Endometrium (tissue), 2 donors: ENCODE measurements around the gene PPP2CA.
"Not testable (repeated sequence)": the region's sequence is repeated elsewhere in the genome, so short reads cannot be mapped to it uniquely, and the experiment has no call there.

Source experiments
- FAIRE-seq: peaks from 2 replicates; lab custom pipeline; 2012; peaks lifted over from hg19 to GRCh38; lab: Jason Lieb, UNC
- donor health status: control.
- donor health status: control.

The PPP2CA gene

DNA sequence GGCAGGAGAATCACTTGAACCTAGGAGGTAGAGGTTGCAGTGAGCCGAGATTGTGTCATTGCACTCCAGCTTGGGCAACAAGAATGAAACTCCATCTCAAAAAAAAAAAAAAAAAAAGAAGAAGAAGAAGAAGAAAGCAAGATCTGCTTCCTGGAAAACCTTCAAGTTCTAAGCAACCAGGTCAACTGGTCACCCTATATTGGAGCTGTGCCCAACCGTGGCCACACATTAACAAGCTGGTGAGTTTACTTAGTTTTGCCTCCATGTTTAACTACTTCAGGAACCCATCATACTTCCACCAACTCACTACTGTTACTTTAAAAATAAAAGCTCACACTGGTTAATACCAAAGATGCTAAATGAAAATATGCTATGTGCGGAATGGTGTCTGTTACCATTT is 36.8 kb downstream of the PPP2CA start:
- FAIRE-seq, result no peak

DNA sequence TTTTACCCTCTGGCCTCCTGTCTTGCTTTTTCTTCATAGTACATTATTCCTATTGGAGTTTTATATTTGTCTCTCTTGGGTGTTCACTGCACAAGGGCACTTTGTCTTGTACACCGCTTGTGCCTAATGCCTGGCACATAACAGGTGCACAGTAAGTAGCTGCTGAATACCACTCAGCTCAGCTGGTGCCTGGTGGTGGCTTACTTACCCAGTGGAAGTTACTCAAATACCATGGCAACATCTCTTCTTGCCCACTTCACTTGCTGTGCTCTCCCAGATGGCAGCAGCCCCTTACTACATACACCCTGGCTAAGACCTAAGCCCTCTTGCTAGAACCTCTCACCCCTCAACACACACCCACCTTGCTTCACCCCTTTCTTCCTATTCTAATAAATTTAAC is 37.8 kb downstream of the PPP2CA start:
- FAIRE-seq, result no peak

DNA sequence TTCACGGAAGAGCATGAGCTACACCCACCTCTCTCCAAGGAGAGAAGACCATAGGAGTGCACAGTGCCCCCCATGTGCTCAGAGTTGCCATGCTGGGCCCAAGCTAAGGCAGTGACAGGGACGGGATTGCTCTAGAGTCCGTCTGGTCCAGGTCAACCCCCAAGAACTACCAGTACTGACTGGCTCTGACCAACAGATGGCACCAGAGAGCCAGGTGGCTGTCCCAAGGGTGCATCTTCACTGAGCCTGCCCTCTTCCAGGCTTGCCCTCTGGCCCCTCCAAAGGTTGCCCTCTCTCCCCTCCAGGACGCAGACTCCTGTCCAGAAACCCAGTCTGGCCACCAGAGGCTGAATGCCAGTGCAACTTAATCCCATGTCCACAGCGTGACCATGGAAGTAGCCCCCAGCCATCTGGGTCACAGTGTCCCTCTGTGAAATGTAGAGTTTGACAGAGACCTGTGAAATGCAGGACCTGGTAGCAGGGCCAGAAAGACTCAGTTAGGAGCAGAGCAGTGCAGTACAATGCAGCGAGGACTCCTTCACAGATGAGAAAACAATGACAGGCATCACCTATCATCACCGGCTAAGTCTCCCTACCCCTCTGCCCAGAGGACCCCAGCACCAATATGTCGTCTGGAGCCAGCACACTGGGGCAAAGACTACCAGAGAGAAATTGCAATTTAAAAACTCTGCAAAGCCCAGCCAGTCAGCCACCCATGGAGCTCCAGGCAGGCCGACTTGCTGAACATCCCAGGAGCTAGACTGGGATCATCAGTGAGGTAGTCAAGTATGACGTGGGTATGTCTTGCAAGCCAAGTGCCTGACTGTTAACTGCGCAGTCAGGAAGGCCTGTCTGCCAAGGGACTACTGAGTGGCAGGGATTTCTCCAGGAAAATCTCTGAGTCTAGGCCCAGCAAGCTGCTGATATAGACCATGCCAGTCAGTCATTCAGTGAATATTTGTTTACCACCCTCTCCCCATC is 41.4 kb downstream of the PPP2CA start:
- FAIRE-seq, result no peak

- no peak for FAIRE-seq
Measured at GRCh38 chr5:134183481-134183880, 42.4 kb downstream of the PPP2CA start.

GRCh38 chr5:134178096-134178419 is 47.8 kb downstream of the PPP2CA start:
- no peak for FAIRE-seq

GRCh38 chr5:134177369-134178095 is 48.3 kb downstream of the PPP2CA start:
- no peak for FAIRE-seq

GRCh38 chr5:134176511-134177368 is 49.1 kb downstream of the PPP2CA start, which contains the start of gene SKP1:
TSS of gene SKP1 (minus strand) at chr5:134176950. CDS start at chr5:134174022, 2,928 bp downstream.
- FAIRE-seq, result no peak

- FAIRE-seq, result no peak
Measured at GRCh38 chr5:134175921-134176510, 49.9 kb downstream of the PPP2CA start.

DNA sequence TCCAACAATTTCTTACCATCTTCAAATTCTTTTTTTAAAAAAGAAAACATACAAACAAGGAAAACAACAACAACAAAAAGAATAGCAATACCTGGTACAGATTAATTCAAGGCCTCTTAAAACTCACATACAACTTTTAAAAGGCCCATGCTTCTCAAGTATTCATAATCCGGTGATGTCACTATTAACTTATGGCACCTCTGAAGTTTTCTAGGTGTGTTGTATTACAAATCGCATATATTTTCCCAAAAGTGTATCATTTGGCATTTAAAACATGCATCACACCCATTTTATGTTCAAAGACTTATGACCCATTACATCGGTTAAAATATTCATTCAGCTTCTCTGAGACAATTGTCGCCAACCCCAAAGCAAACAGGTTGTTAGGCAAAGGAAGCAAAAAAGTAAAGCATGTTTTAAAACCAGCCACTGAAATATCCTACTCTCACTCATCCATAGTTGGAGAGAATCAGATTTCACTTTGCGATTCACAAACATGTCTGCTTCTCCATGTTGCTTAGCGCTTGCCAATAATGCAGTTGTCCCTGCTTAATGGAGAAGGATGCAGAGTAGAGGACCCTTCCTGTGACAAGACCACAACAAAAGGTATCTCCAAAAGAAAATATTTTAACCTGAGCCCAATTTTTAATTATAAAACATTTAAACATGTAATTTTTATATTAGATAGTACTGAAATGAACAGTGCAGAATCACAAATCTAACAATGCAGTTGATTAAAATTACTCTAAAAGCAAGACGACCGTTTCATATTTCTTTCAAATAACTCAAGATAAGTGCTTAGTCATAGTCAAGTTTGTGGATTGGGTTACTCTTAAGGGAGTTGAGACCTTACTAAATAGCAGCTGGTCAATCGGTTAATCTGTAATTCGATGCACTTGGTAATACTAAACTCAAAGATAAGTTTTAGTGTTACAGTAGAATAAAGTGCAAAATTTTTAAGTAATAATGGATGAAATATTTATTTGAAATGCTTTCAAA is 50.7 kb downstream of the PPP2CA start:
- FAIRE-seq, result no peak

- FAIRE-seq, result no peak
Measured at GRCh38 chr5:134171972-134172371, 53.9 kb downstream of the PPP2CA start.

- no peak for FAIRE-seq
Measured at GRCh38 chr5:134162592-134162991, 63.3 kb downstream of the PPP2CA start.

- no peak for FAIRE-seq
Measured at GRCh38 chr5:134161513-134162395, 64.1 kb downstream of the PPP2CA start.

GRCh38 chr5:134153657-134154056 is 72.2 kb downstream of the PPP2CA start:
- no peak for FAIRE-seq

DNA sequence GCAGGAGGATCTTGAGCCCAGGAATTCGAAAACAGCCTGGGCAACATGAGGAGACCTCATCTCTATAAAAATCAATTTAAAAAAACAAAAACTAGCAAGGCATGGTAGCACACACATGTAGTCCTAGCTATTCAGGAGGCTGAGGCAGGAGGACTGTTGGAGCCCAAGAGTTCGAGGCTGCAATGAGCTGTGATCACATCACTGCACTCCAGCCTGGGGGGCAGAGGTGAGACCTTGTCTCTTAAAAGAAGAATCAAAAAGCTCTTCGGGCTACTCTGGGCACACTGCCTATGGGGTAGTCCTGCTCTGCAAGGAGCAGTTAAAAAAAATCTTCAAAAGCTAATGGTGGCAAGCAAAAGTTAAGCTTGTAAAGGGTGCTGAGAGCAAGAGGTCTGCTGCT is 72.6 kb downstream of the PPP2CA start:
- no peak for FAIRE-seq

GRCh38 chr5:134152173-134152832 is 73.6 kb downstream of the PPP2CA start:
- FAIRE-seq, result not testable (repeated sequence)

GRCh38 chr5:134151723-134152122 is 74.2 kb downstream of the PPP2CA start:
- FAIRE-seq, result no peak

DNA sequence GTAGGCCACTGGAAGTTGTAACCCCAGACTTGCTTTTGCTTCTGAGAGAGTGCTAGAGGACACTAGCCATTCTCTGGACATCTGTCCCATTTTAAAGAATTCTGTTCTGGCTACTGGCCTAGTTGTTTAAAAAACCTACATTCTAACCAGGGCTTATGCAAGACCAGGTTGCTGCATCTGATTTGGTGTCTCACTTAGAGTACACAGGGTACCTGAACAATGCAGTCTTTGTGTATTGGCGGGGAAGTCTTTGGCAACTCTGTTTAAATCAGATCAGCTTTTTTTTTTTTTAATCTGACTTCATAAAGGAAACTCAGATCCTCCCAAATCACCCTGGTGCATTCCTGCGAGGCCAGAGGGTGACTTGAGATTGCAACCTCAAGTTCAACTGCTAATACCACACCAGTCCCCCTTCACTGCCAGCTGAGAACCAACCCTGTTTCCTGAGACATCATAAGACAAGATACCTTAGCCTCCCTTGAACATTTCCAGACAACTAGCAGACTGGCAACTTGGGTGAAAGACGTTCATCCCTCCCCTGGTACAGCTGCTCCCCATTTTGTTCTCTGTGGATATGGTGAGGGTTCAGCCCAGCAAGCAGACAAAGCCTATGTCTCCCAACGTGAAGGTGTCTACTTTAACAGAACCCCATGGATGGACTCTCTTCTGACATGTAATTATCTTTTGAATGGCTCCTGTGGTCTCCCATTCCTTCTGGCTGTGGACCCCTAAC is 76.1 kb downstream of the PPP2CA start:
- FAIRE-seq, result no peak

DNA sequence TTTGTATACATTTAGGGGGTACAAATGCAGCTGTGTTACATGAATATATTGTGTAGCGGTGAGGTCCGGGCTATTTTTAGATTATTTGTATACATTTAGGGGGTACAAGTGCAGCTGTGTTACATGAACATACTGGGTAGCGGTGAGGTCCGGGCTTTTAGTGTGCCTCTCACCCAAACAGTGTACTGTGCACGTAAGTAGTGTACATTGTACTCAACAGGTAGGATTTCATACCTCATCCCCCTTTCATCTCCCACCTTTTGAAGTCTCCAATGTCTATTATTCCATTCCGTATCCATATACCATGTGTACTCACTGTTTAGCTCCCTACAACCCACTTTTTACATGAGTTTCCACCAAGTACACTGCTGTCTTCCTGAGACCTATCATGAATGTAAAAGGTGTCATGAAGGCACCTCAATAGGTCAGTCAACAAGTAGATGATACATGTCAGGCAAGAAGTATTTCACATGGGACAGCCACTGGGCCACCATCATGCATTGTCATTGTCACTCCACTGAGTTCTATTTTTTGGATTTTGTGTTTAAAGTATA is 76.8 kb downstream of the PPP2CA start:
- no peak for FAIRE-seq
